Left ventricle myocardium inferior (tissue), 1 donor: ENCODE measurements around the gene DSCAML1. TPM values are rescaled to one million over a fixed set of nuclear protein-coding genes. Genes with fewer than 3 reads are reported as not detected.
A peak's percentile ranks its signal among the peaks of the same experiment; 100 is the strongest.

Experiments used
- DNase-seq: peaks from one replicate; pipeline ENCODE4 v3.0.0-alpha.2; 2020
- H3K27ac ChIP-seq: fragments of 200-600 bp; replicated peaks from 2 replicates; pipeline ENCODE4 v1.8.0; 2021
- H3K27me3 ChIP-seq: fragments of 200-600 bp; 2 replicates; pipeline ENCODE4 v1.8.0; 2021; ENCODE audit warnings: low read depth
- H3K36me3 ChIP-seq: fragments of 200-600 bp; 2 replicates; pipeline ENCODE4 v1.8.0; 2021
- H3K4me1 ChIP-seq: fragments of 200-600 bp; 2 replicates; pipeline ENCODE4 v1.8.0; 2021
- H3K4me3 ChIP-seq: fragments of 200-600 bp; 2 replicates; pipeline ENCODE4 v1.8.0; 2021; ENCODE audit warnings: mild to moderate bottlenecking, moderate library complexity
- H3K9me3 ChIP-seq: fragments of 200-600 bp; replicated peaks from 2 replicates; pipeline ENCODE4 v1.8.0; 2021
- intact Hi-C: fragments of 100-400 bp; cut with micrococcal nuclease; formaldehyde crosslinking; loops from one replicate; pipeline ENCODE4 v1.11.0; 2022
- total RNA-seq: library from RNA; stranded (reverse); fragmentation: NEBNext Ultra II Directional; extraction: Animal tissue kit (Norgen Biotek cat#: 25700); gene quantifications from one replicate; pipeline ENCODE4 v1.2.1, GENCODE V29; 2021
- TF ChIP-seq, protein P1 (sequence below): fragments of 200-600 bp; IDR thresholded peaks from 2 replicates; pipeline ENCODE4 v1.8.0; 2021; ENCODE audit warnings: antibody characterized with exemption, mild to moderate bottlenecking, borderline replicate concordance
- donor health status: DM: no; HTN: yes; CAD: no; lungs with severe emphysema.

Gene DSCAML1
- total RNA-seq, 1 donor from 2014 or later = 0.19 TPM

DNA sequence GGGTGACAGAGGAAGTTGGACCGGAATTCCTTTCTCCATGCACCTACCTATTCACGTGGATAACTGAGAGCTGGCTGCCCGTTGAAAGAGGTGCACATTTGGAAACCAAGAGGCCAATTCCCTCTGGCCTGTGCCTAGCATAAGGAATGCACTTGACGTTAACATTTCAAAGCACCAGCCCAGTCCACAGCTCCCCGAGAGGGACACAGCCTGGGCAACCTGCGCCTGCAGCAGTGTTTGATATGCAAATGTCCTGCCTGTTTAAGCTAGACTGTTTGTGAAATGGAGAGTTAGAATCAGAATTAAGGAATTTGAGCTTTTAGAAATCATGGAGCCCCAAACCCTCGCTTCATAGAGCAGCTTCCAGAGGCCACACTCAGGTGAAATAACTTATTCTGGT is 126.1 kb downstream of the DSCAML1 start:
- no peaks in the 10 kb centered on the region for H3K9me3 ChIP-seq
- H3K27me3 ChIP-seq = no peaks in the 10 kb centered on the region
- H3K4me3 ChIP-seq = no peak overlapping the region
- no peaks in the 10 kb centered on the region for H3K36me3 ChIP-seq
- peaks cover 4% of the 10 kb centered on the region for H3K4me1 ChIP-seq
- H3K27ac ChIP-seq = no peak overlapping the region
- intact Hi-C loops = no loop called here
- TF ChIP-seq, protein P1, sequence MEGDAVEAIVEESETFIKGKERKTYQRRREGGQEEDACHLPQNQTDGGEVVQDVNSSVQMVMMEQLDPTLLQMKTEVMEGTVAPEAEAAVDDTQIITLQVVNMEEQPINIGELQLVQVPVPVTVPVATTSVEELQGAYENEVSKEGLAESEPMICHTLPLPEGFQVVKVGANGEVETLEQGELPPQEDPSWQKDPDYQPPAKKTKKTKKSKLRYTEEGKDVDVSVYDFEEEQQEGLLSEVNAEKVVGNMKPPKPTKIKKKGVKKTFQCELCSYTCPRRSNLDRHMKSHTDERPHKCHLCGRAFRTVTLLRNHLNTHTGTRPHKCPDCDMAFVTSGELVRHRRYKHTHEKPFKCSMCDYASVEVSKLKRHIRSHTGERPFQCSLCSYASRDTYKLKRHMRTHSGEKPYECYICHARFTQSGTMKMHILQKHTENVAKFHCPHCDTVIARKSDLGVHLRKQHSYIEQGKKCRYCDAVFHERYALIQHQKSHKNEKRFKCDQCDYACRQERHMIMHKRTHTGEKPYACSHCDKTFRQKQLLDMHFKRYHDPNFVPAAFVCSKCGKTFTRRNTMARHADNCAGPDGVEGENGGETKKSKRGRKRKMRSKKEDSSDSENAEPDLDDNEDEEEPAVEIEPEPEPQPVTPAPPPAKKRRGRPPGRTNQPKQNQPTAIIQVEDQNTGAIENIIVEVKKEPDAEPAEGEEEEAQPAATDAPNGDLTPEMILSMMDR = no peak
- DNase-seq = no peak

DNA sequence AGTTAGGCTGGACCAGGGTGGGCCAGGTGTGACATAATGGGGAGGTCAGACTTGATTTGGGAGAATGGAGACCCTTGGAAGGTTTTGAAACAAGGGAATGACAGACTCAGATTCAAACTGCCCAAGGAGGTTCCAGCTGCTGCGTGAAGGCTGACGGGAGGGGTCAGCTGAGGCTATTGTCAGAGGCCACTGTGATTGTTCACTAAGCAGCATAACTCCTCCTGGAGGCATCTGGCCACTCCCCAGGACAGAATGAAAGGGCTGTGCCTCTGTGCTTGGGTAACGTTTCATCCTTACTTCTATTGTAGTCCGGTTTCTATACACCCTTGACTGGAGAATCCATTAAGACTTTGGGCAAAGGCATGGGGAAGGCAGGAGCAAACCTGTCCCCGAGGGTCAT is 126.6 kb downstream of the DSCAML1 start:
- DNase-seq = no peak
- intact Hi-C loops = no loop called here
- Histone ChIP-seq H3K27ac (no peak overlapping the region), H3K9me3 (no peaks in the 10 kb centered on the region), H3K36me3 (no peaks in the 10 kb centered on the region), H3K27me3 (no peaks in the 10 kb centered on the region), H3K4me1 (peaks cover 9% of the 10 kb centered on the region), H3K4me3 (no peak overlapping the region)
- TF ChIP-seq, protein P1 = no peak

DNA sequence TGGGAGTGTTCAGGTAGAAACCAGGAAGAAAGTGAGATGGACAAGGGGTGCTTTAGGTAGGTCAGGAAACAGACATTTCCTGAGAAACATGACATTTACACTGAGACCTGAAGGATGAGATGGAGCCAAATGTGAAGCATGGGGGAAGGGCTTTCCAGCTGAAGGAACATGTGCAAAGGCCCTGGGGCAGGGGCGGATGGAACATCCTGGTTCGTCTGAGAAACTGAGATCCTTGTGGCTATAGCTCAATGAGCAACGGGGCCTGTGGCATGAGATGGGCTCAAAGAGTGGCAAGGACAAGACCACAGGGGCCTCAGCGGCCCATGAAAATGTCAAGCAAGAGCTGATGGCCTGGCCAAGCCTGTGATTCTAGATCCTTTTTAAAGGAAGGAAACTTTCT is 127.4 kb downstream of the DSCAML1 start:
- Histone ChIP-seq H3K27me3 (no peaks in the 10 kb centered on the region), H3K9me3 (no peaks in the 10 kb centered on the region), H3K36me3 (no peaks in the 10 kb centered on the region), H3K4me1 (peaks cover 17% of the 10 kb centered on the region), H3K27ac (no peak overlapping the region), H3K4me3 (no peak overlapping the region)
- intact Hi-C loops = no loop called here
- no peak for DNase-seq
- TF ChIP-seq, protein P1 = no peak

DNA sequence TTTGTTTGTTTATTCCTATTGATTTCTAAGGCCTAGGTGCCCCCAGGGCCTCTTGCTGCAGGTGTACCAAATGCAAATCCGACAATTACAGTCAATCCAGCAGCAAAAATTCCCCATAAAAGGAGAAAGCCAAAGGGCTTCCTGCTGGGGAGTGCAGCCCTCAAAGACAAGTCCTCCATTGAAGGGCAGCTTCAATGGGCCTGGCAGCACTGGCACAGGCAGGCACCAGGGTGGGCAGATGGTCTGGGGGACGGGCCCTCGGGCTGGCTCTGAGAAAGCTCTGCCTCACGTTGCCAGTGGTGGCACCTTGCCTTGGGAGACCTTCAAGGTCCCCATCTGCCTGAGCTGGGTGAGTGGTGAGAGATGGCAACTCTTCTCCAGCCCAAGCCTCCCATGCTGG is 128.0 kb downstream of the DSCAML1 start:
- no peak for DNase-seq
- Histone ChIP-seq H3K4me3 (no peak overlapping the region), H3K4me1 (peaks cover 22% of the 10 kb centered on the region), H3K27me3 (no peaks in the 10 kb centered on the region), H3K9me3 (no peaks in the 10 kb centered on the region), H3K36me3 (no peaks in the 10 kb centered on the region), H3K27ac (no peak overlapping the region)
- intact Hi-C loops = no loop called here
- TF ChIP-seq, protein P1 = no peak

DNA sequence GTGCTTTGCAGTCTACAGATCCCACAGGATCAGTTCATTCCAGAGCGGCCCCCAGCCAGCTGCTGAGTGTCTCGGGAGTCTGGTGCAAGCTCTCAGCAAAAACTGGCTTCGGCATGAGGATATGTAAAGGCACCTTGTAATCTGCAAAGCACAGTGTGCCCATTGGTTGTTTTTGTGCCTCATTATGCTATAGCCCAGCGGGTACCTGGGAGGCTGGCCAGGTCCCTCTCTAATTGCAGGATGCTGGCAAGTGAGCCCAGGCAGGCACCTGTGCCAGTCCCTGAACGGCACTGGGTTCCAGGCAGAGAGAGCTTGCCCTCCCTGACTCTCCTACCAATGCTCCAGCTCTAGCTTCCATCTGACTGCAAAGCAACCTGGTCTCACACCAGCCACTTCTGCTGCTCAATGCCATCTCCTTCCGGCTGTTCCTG is 128.7 kb downstream of the DSCAML1 start:
- intact Hi-C loops = no loop called here
- H3K36me3 ChIP-seq = no peaks in the 10 kb centered on the region
- H3K9me3 ChIP-seq = no peaks in the 10 kb centered on the region
- DNase-seq = no peak
- H3K4me3 ChIP-seq = no peak overlapping the region
- TF ChIP-seq, protein P1 = no peak
- H3K4me1 ChIP-seq = peaks cover 29% of the 10 kb centered on the region
- no peak overlapping the region for H3K27ac ChIP-seq
- H3K27me3 ChIP-seq = no peaks in the 10 kb centered on the region

DNA sequence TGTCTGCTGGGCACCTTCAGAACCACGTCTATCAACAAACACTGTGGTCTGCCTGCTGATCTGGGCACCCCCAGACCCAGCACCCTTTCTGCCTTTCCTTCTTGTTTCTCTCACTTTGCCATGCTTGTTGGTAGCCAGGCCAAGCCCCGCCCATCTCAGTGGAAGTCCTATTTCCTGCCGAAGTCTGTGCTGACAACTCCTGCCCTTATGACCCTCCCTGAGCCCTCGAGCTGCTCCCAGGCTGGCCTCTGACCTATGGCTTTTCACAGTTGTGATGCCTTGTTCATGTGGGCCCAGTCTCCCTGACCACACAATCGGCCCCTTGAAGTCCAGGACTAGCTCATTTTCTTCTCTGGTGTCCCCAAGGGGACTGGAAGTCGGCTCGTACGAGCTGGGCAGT is 132.1 kb downstream of the DSCAML1 start:
- Histone ChIP-seq H3K4me1 (peaks cover 26% of the 10 kb centered on the region), H3K27me3 (no peaks in the 10 kb centered on the region), H3K27ac (no peak overlapping the region), H3K4me3 (no peak overlapping the region), H3K9me3 (no peaks in the 10 kb centered on the region), H3K36me3 (no peaks in the 10 kb centered on the region)
- peak; percentile 20 for DNase-seq
- TF ChIP-seq, protein P1 = no peak
- intact Hi-C loops = no loop called here
